ENCODE measurements around the gene KIF15. TPM values are rescaled to one million over a fixed set of nuclear protein-coding genes. Genes with fewer than 3 reads are reported as not detected.

Gene KIF15
- total RNA-seq, 1 donor from 2014 or later: 2.2 TPM

DNA sequence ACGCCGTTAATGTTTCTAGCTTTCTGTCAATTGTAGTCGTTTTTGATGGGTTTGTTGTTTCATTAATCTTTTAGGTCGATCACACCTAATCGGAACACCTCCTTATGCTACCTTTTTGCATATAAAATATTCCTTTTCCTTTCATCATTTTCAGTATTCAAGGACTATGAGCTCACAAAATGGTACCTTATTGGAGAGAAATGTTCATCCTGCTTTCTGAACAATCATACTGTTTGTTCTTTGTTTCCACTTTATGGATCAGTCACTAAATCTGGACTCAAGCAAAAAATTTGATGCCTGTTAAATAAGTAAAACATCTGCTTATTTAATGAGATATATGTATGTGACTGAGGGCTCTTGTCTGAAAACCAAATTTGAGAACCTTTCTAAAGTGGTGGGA lies 1.1 kb downstream of the KIF15 start:
- intact Hi-C loops (cut with DNase I): no loop called here

DNA sequence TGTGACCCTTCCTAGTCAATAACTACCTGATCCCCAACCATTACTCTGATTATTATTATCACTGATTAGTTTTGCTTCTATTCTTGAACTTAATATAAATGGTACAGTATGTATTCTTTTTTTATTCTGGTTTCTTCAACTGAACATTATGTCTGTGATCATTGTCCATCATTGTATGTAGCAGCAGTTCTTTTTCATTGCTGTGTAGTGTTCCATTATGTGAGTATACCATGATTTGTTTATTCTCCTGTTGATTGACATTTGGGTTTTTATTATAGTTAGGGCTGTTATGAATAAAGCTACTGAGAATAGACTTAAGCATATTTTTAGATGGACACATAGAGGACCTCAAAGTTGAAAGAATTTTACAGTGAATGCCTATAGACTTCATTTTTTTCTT lies 2.7 kb downstream of the KIF15 start:
- Histone ChIP-seq H3K4me3 (no peak overlapping the region), H3K27me3 (no peaks in the 10 kb centered on the region), H3K9me3 (no peaks in the 10 kb centered on the region), H3K36me3 (no peaks in the 10 kb centered on the region), H3K27ac (no peak overlapping the region), H3K4me1 (peaks cover 15% of the 10 kb centered on the region)
- intact Hi-C loops (cut with DNase I): no loop called here
- TF ChIP-seq POLR2A (IDR thresholded peaks at IDR 0.05): no peak
- TF ChIP-seq, protein P1, sequence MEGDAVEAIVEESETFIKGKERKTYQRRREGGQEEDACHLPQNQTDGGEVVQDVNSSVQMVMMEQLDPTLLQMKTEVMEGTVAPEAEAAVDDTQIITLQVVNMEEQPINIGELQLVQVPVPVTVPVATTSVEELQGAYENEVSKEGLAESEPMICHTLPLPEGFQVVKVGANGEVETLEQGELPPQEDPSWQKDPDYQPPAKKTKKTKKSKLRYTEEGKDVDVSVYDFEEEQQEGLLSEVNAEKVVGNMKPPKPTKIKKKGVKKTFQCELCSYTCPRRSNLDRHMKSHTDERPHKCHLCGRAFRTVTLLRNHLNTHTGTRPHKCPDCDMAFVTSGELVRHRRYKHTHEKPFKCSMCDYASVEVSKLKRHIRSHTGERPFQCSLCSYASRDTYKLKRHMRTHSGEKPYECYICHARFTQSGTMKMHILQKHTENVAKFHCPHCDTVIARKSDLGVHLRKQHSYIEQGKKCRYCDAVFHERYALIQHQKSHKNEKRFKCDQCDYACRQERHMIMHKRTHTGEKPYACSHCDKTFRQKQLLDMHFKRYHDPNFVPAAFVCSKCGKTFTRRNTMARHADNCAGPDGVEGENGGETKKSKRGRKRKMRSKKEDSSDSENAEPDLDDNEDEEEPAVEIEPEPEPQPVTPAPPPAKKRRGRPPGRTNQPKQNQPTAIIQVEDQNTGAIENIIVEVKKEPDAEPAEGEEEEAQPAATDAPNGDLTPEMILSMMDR (IDR thresholded peaks at IDR 0.05): no peak
- TF ChIP-seq POLR2AphosphoS5 (IDR thresholded peaks at IDR 0.05; ENCODE audit: insufficient read depth in 1 of 2, low read depth in 1 of 2): no peak
- no peak for DNase-seq (ENCODE audit: extremely low spot score in 2 of 2)

More for the DNA sequence above, 1.1 kb downstream of the KIF15 start:
- H3K9me3 ChIP-seq: no peaks in the 10 kb centered on the region
- peaks cover 0 to 6% of the 10 kb centered on the region in 2 donors for H3K36me3 ChIP-seq
- no peak overlapping the region for H3K27ac ChIP-seq
- H3K4me1 ChIP-seq: peaks cover 15% of the 10 kb centered on the region
- H3K4me3 ChIP-seq: no peak overlapping the region
- DNase-seq (ENCODE audit: extremely low spot score in 2 of 2): no peak
- no peak for TF ChIP-seq POLR2AphosphoS5 (IDR thresholded peaks at IDR 0.05; ENCODE audit: insufficient read depth in 1 of 2, low read depth in 1 of 2)
- H3K27me3 ChIP-seq: no peaks in the 10 kb centered on the region

DNA sequence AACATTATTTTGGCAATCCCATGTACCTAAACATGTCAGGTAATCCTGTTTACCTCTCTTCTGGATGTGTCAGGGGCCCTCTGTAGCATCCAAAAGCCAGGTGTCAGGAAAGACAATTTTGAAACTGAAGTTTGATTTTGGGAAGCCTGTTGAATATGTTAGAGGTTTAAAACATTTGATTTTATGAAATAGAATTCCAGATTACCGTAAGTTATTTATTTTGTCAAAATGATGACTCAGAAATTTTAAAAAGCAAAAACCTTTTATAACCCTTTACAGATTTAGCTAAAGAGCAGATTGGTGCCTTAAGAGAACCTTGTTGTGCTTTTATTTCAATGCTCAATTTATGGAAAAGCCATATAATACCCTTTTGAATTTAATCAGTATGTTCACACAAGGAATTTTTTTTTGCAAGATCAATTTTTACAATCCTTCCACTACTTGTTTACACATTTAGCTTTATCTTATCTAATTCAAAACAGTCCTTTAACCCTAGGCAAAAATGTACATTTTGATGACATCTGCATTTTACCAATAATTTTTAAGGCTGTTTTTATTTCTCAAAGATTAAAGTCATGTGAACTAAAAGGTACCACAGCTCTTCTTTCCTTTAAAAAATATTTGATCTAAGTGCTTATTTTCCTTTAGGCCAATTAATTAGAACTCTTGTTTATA lies 10.0 kb downstream of the KIF15 start:
- Histone ChIP-seq H3K27ac (no peak overlapping the region), H3K36me3 (no peaks in the 10 kb centered on the region), H3K9me3 (no peaks in the 10 kb centered on the region), H3K4me3 (no peak overlapping the region), H3K4me1 (no peaks in the 10 kb centered on the region), H3K27me3 (no peaks in the 10 kb centered on the region)
- no peak for DNase-seq (ENCODE audit: extremely low spot score in 2 of 2)
- intact Hi-C loops (cut with DNase I): no loop called here
- TF ChIP-seq POLR2A (IDR thresholded peaks at IDR 0.05): no peak
- TF ChIP-seq, protein P1 (IDR thresholded peaks at IDR 0.05): no peak
- TF ChIP-seq POLR2AphosphoS5 (IDR thresholded peaks at IDR 0.05; ENCODE audit: insufficient read depth in 1 of 2, low read depth in 1 of 2): no peak

DNA sequence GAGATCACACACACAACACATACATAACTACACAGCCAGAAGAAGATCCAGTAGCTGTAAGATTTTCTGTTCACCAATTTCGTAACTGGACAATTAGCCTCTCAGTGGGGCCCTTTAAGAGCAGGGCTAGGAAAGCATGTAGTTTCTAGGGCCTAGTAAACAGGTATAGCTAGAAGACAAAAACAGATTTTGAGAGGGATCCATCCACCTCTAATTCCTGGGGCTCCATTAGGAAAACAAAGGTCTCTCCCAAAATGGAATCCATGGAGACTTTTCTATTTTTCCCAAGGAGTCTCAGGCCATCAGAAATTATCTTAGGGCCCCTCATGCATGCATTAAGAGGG lies 10.5 kb downstream of the KIF15 start:
- Histone ChIP-seq H3K36me3 (no peaks in the 10 kb centered on the region), H3K4me3 (no peak overlapping the region), H3K9me3 (no peaks in the 10 kb centered on the region), H3K4me1 (no peaks in the 10 kb centered on the region), H3K27me3 (no peaks in the 10 kb centered on the region), H3K27ac (no peak overlapping the region)
- no peak for TF ChIP-seq POLR2A (IDR thresholded peaks at IDR 0.05)
- intact Hi-C loops (cut with DNase I): no loop called here
- no peak for DNase-seq (ENCODE audit: extremely low spot score in 2 of 2)

DNA sequence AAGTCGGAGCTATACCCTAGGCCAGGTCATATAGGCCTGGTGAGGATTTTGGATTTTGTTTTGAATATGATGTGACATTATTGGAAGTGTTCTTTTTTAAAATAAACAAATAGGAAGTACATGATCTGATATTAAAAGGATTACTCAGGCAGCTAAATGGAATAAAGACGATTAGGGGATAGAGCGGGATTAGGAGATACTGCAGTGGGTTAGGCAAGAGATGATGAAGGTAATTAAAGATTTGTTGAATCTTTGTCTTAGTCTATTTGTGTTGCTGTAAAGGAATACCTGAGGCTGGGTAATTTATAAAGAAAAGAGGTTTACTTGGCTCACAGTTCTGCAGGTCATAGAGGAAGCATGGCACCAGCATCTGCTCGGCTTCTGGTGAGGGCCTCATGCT lies 21.3 kb downstream of the KIF15 start:
- H3K27me3 ChIP-seq: no peaks in the 10 kb centered on the region
- no peaks in the 10 kb centered on the region for H3K9me3 ChIP-seq
- no peak overlapping the region for H3K27ac ChIP-seq
- intact Hi-C loops (cut with DNase I): no loop called here
- H3K4me3 ChIP-seq: no peak overlapping the region
- TF ChIP-seq POLR2A (IDR thresholded peaks at IDR 0.05): no peak
- TF ChIP-seq, protein P1 (IDR thresholded peaks at IDR 0.05): no peak
- TF ChIP-seq POLR2AphosphoS5 (IDR thresholded peaks at IDR 0.05; ENCODE audit: insufficient read depth in 1 of 2, low read depth in 1 of 2): no peak
- no peak for DNase-seq (ENCODE audit: extremely low spot score in 2 of 2)
- no peaks in the 10 kb centered on the region for H3K36me3 ChIP-seq
- H3K4me1 ChIP-seq: no peaks in the 10 kb centered on the region

DNA sequence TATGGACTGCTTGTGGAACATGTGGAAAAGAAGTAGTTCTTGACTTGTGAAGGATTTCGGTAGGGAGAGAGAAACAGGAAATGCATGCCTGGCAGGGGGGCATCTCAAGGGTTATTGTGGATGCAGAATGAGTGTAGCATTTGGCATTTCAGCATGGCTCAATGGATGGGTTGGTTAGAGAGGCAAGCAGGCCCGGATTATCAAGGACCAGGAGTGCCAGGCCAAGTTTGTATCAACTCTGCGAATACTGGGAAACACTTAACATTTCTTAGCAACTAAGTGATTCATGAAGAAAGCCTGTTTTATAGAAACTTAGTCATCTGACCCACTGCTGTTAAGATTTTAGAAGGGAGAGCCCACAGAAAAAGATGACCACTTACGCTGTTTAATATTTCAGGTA lies 33.6 kb downstream of the KIF15 start:
- H3K36me3 ChIP-seq: no peaks in the 10 kb centered on the region
- DNase-seq (ENCODE audit: extremely low spot score in 2 of 2): no peak
- intact Hi-C loops (cut with DNase I): no loop called here
- TF ChIP-seq, protein P1 (IDR thresholded peaks at IDR 0.05): no peak
- TF ChIP-seq POLR2AphosphoS5 (IDR thresholded peaks at IDR 0.05; ENCODE audit: insufficient read depth in 1 of 2, low read depth in 1 of 2) (no peak), POLR2A (IDR thresholded peaks at IDR 0.05) (no peak)
- no peaks in the 10 kb centered on the region for H3K4me1 ChIP-seq
- no peak overlapping the region for H3K4me3 ChIP-seq
- H3K27me3 ChIP-seq: no peaks in the 10 kb centered on the region
- no peaks in the 10 kb centered on the region for H3K9me3 ChIP-seq
- no peak overlapping the region for H3K27ac ChIP-seq

Measured in vagina (tissue), 2 donors.